K562 (cell line): ENCODE data around the gene AHCY. TPM values are rescaled to one million over a fixed set of nuclear protein-coding genes. Genes with fewer than 3 reads are reported as not detected.

Source experiments
- CAMTA2 ChIP-seq: fragments of 250-450 bp; sonication (Bioruptor Pico); conservative IDR thresholded peaks from 2 replicates; pipeline ENCODE4 v1.5.1; 2022
- FOXA3 ChIP-seq, 2 experiments: fragments of 450-650 bp in 1 of 2; sonication (generic) in 1 of 2; formaldehyde crosslinking; IDR thresholded peaks in 1 of 2; conservative IDR thresholded peaks in 1 of 2; 2 replicates each; pipeline versions ENCODE4 v1.4.0 to v1.8.0; 2020 to 2022; ENCODE audit warnings: mild to moderate bottlenecking in 2 of 2, missing genetic modification reagents in 1 of 2
- FOXK2 ChIP-seq, 2 experiments: fragments of 450-650 bp; IDR thresholded peaks in 1 of 2; conservative IDR thresholded peaks in 1 of 2; 2 replicates each; pipeline ENCODE4 v1.6.1; 2016; ENCODE audit warnings: low read depth in 2 of 2, mild to moderate bottlenecking in 1 of 2
- GATA2 ChIP-seq: sonication (generic); formaldehyde crosslinking; IDR thresholded peaks from 2 replicates; pipeline ENCODE4 v1.4.0; 2020; ENCODE audit warnings: mild to moderate bottlenecking, missing genetic modification reagents
- HMG20B ChIP-seq: fragments of 250-450 bp; sonication (Bioruptor Pico); IDR thresholded peaks from 2 replicates; pipeline ENCODE4 v1.5.0; 2021; ENCODE audit warnings: mild to moderate bottlenecking
- MNT ChIP-seq, 2 experiments: fragments of 450-650 bp; conservative IDR thresholded peaks; 2 replicates each; pipeline ENCODE4 v1.6.1; 2017; ENCODE audit warnings: mild to moderate bottlenecking in 2 of 2, moderate library complexity in 2 of 2
- PHF20 ChIP-seq: fragments of 450-650 bp; IDR thresholded peaks from 2 replicates; pipeline ENCODE4 v1.6.1; 2018; ENCODE audit not compliant: partially characterized antibody
- RAD51 ChIP-seq: fragments of 450-650 bp; IDR thresholded peaks from 2 replicates; pipeline ENCODE4 v1.7.1; 2016; ENCODE audit warnings: low read depth, mild to moderate bottlenecking, borderline replicate concordance
- TBP ChIP-seq: optimal IDR thresholded peaks from 2 replicates; pipeline ENCODE3; 2011; ENCODE audit warnings: low read depth, low read length, improper control_type of control experiment
- TFAP4 ChIP-seq: sonication (generic); formaldehyde crosslinking; IDR thresholded peaks from 2 replicates; pipeline ENCODE4 v1.8.0; 2022; ENCODE audit warnings: missing genetic modification reagents, mild to moderate bottlenecking, moderate library complexity, borderline replicate concordance
- polyA plus RNA-seq, 8 experiments: library from polyadenylated mRNA; depleted of rRNA in 4 of 8; stranded (reverse) in 5 of 8; unstranded in 3 of 8; fragments of >200 nt; fragmentation: Nextera tagmentation in 2 of 8; fragmentation: Illumina TruSeq in 1 of 8; extraction: Ambion mirVana in 2 of 8; extraction: Trizol in 1 of 8; gene quantifications; 2 replicates each; pipeline versions ENCODE4 v1.2.1 to v1.2.3, GENCODE V29; 2011 to 2014; ENCODE audit warnings: inconsistent platforms in 1 of 8, missing spikeins in 1 of 8
- total RNA-seq, 7 experiments: library from RNA; depleted of rRNA in 6 of 7; stranded (reverse); fragments of >200 nt in 6 of 7; fragmentation: Illumina TruSeq in 2 of 7; extraction: Trizol in 2 of 7; gene quantifications; 2 replicates each; pipeline versions ENCODE4 v1.2.1 to v1.2.3, GENCODE V29; 2011 to 2021; ENCODE audit warnings: low replicate concordance in 1 of 7
- TF ChIP-seq, protein P1 (sequence below): sonication (generic); formaldehyde crosslinking; IDR thresholded peaks from 2 replicates; pipeline ENCODE4 v1.8.1; 2023; ENCODE audit warnings: missing genetic modification reagents, mild to moderate bottlenecking, borderline replicate concordance
- TF ChIP-seq, protein P2 (sequence below): sonication (generic); formaldehyde crosslinking; IDR thresholded peaks from 2 replicates; pipeline ENCODE4 v1.8.0; 2022; ENCODE audit warnings: mild to moderate bottlenecking, missing genetic modification reagents

Gene AHCY
- total and polyA plus RNA-seq, 9 of the 15 experiments (the other 6 are each of a cell fraction or from before 2014, with no cell fraction given), result 82.5 to 269 (median 190) TPM

DNA sequence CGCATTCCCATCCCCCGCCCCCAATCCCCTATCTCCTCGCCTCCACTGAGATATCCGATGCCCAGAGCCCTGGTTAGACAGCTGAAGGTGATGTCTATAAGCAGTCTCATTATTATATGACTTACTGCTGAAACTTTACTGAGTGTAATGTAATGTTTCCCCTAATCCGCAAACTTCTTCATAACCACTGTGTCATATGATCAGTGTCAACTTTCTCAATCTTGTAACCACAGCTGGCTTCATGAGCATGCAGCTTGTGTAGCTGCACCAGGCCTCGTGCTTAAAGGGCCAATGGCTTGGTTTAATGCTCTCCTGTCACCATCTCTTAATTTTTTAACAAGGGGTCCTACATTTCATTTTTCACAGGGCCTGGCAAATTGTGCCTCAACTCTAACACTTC, 53.9 kb downstream of the AHCY start (continued):
- TF ChIP-seq FOXK2 (conservative IDR thresholded peaks at IDR 0.05 in 1 of 2, IDR thresholded peaks at IDR 0.05 in 1 of 2; ENCODE audit: low read depth in 2 of 2) (peak in 1 of 2 experiments; percentile 32; a peak in 1 of 4 replicates), HMG20B (CRISPR knock-in tag) (no peak), GATA2 (CRISPR knock-in tag) (0 out of 2 replicates have a peak, but pooled peaks have one; percentile 44), FOXA3 (CRISPR knock-in tag; conservative IDR thresholded peaks at IDR 0.05 in 1 of 2, IDR thresholded peaks at IDR 0.05 in 1 of 2) (peak in 1 of 2 experiments; percentile 63; a peak in 1 of 4 replicates), TBP (no peak), RAD51 (no peak), PHF20 (no peak), MNT (conservative IDR thresholded peaks at IDR 0.05) (peak in 1 of 2 experiments; percentile 47; a peak in 2 of 4 replicates), CAMTA2 (no peak), TFAP4 (CRISPR knock-in tag) (peak; percentile 17; the same call in 1 of the 2 replicates)
- TF ChIP-seq, protein P1, sequence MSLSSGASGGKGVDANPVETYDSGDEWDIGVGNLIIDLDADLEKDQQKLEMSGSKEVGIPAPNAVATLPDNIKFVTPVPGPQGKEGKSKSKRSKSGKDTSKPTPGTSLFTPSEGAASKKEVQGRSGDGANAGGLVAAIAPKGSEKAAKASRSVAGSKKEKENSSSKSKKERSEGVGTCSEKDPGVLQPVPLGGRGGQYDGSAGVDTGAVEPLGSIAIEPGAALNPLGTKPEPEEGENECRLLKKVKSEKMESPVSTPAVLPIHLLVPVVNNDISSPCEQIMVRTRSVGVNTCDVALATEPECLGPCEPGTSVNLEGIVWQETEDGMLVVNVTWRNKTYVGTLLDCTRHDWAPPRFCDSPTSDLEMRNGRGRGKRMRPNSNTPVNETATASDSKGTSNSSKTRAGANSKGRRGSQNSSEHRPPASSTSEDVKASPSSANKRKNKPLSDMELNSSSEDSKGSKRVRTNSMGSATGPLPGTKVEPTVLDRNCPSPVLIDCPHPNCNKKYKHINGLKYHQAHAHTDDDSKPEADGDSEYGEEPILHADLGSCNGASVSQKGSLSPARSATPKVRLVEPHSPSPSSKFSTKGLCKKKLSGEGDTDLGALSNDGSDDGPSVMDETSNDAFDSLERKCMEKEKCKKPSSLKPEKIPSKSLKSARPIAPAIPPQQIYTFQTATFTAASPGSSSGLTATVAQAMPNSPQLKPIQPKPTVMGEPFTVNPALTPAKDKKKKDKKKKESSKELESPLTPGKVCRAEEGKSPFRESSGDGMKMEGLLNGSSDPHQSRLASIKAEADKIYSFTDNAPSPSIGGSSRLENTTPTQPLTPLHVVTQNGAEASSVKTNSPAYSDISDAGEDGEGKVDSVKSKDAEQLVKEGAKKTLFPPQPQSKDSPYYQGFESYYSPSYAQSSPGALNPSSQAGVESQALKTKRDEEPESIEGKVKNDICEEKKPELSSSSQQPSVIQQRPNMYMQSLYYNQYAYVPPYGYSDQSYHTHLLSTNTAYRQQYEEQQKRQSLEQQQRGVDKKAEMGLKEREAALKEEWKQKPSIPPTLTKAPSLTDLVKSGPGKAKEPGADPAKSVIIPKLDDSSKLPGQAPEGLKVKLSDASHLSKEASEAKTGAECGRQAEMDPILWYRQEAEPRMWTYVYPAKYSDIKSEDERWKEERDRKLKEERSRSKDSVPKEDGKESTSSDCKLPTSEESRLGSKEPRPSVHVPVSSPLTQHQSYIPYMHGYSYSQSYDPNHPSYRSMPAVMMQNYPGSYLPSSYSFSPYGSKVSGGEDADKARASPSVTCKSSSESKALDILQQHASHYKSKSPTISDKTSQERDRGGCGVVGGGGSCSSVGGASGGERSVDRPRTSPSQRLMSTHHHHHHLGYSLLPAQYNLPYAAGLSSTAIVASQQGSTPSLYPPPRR (CRISPR knock-in tag), result no peak
- TF ChIP-seq, protein P2, sequence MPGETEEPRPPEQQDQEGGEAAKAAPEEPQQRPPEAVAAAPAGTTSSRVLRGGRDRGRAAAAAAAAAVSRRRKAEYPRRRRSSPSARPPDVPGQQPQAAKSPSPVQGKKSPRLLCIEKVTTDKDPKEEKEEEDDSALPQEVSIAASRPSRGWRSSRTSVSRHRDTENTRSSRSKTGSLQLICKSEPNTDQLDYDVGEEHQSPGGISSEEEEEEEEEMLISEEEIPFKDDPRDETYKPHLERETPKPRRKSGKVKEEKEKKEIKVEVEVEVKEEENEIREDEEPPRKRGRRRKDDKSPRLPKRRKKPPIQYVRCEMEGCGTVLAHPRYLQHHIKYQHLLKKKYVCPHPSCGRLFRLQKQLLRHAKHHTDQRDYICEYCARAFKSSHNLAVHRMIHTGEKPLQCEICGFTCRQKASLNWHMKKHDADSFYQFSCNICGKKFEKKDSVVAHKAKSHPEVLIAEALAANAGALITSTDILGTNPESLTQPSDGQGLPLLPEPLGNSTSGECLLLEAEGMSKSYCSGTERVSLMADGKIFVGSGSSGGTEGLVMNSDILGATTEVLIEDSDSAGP (CRISPR knock-in tag), result peak; percentile 75
